Stimulated activated CD8-positive, alpha-beta memory T cell treated with anti-CD3 and anti-CD28 coated beads, Interleukin-7, amount 100 ng/mL, for 1 hour (primary cell): ENCODE data around the gene CD47.

ENCODE experiments used
- DNase-seq, 2 donors: peaks; one replicate each; pipeline ENCODE4 v3.0.0-alpha.2; 2020; ENCODE audit warnings: low read depth in 2 of 2

Gene CD47

GRCh38 chr3:108117241-108117775 lies 26.5 kb upstream of the CD47 start:
- DNase-seq = no peak

DNA sequence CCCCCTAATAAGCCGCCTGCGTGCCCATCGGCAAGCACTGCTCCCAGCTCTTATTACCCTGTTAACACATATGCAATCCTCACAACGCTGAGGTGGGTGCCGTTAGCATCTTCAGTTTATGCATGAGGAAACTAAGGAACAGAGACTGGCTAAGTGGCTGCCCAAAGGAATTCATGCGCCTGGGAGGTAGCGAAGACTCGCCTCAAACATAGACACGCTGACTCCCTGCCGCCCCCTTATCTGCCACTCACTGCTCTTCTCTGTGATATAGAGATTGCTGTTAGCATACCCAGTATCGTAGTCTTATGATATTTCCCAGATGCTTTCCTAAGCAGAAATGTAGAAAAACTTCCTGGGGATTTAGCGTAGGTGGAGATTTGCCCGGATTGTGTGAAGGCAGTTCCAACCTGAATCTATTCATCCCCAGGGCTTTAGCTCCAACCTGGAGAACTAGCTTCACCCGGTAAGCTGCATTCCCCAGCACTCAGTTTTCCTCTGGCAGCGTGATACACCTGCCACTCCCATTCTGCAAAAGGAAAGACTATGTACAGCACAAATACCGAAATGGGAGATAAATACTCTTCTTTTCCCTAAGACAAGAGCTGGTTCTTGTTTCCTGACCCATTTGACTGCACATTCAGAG lies 23.7 kb upstream of the CD47 start:
- no peak for DNase-seq

DNA sequence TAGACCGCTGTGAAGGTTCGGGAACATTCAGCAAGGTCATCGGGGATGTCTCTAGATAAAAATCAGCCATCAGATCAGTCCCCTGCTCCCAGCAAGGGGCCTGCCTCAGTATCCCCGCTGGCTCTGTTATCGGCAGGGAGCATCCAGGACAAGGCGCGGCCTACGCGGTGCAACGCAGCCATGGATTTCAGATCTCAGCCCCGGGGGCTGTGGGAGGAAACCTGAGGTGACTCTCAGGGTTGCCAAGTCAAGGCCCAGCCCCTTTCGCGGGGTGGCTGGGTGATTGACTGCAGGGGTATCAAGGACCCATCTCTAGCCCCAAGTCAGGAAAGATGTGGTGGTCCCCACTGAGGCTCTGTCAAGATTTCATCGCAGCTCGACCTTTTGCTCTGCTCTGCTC lies 23.1 kb upstream of the CD47 start:
- DNase-seq = no peak

- no peak for DNase-seq
Measured at GRCh38 chr3:108110934-108111333, 20.1 kb upstream of the CD47 start.

DNA sequence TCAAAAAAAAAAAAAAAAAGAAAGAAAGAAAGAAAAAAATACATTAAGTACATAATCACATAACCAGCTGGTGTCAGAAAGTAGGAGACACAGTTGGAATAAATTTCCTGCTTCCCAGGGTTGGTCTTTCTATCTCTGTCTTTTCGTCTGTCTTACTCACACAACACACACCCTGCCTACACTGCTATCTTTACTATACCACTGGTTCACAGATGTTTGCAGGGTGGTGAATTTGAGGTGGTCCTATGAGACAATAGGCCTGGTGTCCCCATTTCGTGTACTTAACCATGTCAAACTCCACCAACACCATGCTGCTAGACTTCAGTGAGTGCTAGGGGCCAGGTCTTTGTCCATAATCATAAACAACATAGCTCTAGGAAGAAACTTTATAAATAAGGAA lies 17.6 kb upstream of the CD47 start:
- no peak for DNase-seq

GRCh38 chr3:108106449-108106848 lies 15.6 kb upstream of the CD47 start:
- no peak for DNase-seq

- DNase-seq = no peak
Measured at GRCh38 chr3:108106031-108106430, 15.2 kb upstream of the CD47 start.

DNA sequence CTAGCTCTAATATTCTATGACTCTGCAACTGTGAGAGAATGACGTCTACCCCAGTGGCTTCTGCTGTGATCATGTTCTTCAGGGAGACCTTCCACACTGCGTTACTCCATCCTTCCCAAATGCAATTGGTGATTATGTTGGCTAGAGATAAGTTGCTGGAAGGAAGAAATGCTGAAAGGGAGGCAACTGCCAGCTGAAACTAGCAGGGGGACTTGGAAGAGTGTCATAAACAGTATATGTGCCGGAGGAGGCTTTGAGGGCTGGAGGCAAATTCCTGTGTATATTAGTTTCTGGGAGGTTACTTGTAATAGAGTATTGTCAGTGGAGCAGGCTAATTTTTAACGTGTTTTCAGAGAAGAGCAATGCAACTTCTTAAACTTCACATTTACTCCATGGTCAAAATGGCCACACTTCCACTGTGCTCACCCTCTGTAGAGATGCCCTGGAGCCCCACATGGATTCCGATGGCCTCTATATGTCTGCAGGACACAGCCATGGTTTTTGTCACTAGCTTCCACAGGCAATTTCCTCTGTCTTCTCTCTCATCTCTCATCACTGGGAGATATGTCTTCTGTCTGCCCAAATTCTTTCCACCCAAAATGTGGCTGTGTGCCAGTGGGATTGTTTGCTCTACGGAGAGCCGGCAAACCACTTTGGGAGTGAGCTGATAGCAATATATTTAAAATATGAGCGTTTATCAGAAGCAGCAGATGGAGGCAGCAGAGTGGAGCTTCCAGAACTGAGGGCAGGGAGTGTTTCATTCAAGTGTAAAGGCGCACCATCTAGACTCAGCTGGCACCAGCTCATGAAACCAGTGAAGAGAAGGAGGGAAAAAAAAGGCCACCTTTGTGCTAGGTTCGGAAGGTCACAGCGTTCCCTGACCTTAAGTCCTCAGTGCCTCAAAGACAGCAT lies 13.3 kb upstream of the CD47 start:
- no peak for DNase-seq

GRCh38 chr3:108103040-108103751 lies 12.4 kb upstream of the CD47 start:
- DNase-seq = no peak

GRCh38 chr3:108102420-108103039 lies 11.7 kb upstream of the CD47 start:
- DNase-seq = no peak

DNA sequence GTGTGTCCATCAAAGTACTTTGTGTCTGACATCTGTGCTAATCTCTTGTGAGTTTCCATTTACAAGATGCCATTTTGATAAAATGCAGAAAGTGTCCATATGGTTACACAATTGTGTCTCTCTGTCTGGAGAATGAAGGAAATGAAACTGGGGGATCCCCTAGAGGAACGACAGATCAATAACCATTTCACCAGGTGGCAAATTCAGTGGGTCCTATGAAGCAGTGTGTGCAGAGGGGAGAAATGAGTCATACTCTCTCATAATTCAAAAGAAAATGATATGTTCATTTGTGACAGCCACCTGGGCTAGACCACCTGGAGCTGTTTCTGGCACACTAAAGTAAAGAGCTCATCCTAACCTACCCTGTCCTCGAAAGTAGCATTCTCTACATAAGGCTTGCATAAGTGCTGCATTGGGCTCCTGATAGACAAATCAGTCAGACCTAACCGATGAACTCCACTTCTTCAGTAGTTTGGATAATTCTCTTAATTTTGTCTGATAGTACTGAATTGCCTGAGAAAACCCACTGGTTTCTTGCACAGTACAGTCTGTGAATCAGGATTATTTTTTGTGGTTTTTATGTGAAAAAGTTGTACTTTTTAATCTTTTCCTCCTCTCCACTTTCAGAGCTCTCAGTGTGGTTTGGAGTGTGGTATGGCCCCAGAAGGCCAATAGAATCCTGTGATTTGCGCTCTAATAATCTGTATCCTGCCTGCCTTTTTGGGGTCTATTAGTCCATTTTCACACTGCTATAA lies 10.3 kb upstream of the CD47 start:
- DNase-seq = no peak

DNA sequence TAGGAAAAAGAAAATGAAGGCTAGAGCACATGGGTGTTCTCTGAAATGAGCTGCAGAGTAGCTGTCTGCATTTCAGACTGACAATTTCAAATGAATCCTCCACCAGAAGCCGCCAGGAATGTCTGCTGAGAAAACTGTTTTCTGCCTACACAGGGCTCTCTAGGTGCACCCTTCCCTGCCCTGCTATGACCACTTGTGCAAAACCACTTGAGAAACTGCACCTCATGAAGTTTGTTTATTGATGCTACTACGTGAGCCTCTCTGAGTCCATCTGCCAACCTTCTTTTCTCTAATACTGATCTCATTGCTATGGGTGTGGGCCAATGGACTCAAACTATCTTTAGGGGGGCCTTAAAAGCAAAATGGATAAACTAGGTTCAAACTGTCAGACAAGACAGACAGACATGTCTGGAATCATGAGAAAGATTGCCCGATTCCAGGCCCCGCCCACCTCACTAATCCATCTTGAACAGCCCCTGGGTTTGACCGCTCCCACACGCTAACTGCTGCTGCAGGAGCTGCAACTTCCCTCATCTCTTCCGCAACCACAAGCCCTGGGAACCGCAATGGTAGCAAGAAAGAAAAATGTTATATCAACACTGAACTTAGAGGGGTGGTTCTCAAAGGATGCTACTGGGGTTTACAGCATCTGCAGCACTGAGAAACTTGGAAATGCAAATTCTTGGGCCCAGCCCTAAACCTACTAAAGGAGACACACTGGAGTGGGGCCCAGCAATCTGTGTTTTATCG lies 9.0 kb upstream of the CD47 start:
- DNase-seq = no peak

DNA sequence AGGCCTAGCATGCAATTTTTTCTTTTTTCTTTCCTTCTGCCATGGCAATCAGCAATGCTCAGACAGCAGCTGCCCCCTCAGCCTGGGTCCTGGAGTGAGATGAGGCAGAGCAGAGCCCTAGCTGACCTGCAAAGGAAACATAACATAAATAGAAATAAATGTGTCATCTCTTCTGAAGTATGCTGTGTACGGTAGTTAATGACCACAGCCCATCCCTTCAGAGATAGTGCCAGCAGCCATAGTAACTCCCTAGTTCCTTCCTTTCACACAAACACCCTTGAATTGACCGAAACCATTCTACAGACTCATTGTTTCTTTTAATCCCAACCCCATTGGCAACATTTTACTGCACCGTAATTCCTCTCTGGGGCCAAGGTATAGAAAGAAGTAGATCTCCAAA lies 8.4 kb upstream of the CD47 start:
- no peak for DNase-seq

DNA sequence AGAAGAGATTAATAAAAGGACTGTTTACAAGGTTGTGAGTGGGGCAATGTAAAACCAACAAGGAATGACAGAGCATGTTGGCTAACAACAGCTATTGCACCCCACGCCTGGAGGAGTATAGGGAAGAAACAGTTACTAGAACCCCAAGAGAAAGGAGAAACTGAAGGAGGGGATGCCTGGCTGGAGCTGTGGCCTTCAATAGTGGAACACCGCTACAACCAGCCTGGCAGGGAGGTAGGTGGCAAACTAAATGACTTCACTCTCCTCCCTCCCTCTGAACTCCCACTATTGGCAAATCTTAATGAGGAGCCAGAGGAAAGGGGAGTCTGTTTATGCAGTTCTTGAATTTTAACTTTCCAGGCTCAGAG lies 7.2 kb upstream of the CD47 start:
- no peak for DNase-seq

DNA sequence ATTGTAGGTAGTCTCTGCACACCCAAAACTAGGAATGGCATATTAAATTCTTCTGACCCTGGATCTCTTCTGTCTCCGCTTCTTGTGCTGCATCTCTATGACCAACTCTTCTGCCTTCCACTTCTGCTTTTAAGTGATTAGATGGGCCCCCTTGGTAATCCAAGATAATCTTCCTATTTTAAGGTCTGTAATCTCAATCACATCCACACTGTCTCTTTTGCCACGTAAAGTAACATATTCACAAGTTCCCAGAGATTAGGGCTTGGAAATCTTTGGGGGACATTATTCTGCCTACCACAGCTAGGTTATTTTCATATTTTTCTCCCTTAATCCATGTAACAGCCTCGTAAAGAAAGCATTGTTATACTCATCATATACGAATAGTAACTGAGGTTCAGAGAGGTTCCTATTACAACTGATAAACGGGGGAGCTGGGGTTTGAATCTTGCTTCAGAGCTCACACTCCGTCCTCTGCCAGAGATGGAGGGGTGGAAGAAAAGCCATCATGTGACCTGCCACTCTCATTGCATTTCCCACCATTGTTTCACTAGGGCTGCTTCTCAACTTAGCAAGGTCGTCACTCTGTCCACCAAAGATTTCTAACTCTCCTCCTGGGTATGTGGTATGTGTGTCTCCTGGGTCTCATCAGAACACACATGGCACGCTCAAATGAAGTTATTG lies 6.6 kb upstream of the CD47 start:
- DNase-seq = no peak

DNA sequence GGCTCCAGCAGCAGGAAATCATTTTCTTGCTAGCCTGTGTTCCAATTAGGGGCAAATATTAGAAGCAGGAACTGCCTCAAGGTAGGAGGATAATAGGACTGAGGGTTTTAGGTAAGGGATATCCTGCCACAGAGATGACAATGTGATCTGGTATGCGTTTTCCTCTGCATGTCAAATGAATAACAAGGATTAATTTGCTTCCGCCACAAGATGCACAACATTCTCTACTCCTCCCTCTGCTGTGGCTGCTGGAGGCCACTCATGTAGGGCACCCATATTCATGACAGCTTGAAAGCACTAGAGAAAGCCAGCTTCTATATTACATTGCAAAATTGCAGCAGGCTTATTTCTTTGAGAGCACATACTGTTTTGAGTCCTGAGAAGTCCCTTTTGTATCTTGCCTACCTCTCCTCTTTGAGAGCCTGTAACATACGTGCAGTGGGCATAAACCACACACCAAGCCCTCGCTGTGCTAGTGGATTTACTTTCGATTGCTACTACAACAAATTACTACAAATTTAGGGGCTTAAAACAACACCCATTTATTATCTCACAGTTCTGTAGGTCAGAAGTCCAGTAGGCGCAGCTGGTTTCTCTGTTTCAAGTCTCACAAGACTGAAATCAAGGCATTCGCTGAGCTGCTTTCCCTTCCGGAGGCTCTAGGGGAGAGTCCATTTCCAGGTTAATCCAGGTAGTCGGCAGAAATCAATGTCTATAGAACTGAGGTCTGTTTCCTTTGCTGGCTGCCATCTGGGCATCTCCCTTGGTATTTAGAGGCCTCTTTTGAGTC lies 5.9 kb upstream of the CD47 start:
- DNase-seq = no peak

DNA sequence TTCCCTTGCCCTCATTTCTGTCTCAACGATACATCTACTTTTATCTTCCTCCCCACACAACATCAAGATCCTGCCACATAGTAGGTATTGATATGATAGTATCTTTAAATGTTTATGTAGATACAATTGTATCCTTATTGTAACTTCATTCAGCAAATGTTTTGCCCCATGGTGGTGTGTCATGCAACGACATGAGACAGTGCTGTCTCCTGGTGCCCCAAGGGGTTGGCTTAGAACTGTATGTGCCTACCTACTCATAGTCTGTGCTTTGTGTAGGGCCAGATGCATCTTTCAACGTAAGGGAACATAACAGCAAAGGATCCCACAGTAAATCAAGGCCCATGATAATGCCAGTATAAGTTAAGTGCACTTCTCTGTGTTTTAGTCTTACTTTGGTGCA lies 2.8 kb upstream of the CD47 start:
- DNase-seq = no peak

- no peak for DNase-seq
Measured at GRCh38 chr3:108093021-108093420, 2.2 kb upstream of the CD47 start.

DNA sequence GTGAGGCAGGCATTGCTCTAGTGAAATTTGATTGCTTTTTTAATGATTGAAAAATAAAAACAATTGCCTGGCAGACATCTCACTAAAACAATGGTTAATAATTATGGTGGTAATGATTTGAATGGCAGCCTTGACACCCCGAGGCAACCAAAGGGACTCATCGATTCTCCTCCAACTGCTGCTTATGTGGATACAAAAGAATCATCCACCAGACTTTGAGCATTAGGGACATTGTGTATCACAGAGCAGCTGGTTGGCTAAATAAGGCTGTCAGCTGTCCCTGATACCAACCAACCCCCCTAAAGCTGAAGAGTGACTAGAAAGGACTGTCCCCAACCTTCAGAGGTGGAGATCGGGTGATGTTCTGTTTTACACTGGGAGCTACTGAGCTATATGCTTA lies 1.7 kb upstream of the CD47 start:
- no peak for DNase-seq
